DMS153 (cell line): ENCODE data around the gene RGS13.
"Not testable (repeated sequence)": the region's sequence is repeated elsewhere in the genome, so short reads cannot be mapped to it uniquely, and the experiment has no call there.

ENCODE experiments used
- DNase-seq: peaks from one replicate; lab custom pipeline; 2025; lab: John Stamatoyannopoulos, UW

Gene RGS13

GRCh38 chr1:192678099-192678498 lies 42.2 kb downstream of the RGS13 start:
- DNase-seq: no peak

GRCh38 chr1:192682335-192682734 lies 46.4 kb downstream of the RGS13 start:
- no peak for DNase-seq

- DNase-seq: not testable (repeated sequence)
Measured at GRCh38 chr1:192683081-192683480, 47.1 kb downstream of the RGS13 start.

GRCh38 chr1:192689459-192689858 lies 53.5 kb downstream of the RGS13 start:
- no peak for DNase-seq

GRCh38 chr1:192691041-192691440 lies 55.1 kb downstream of the RGS13 start:
- DNase-seq: no peak

GRCh38 chr1:192696082-192696481 lies 60.1 kb downstream of the RGS13 start:
- no peak for DNase-seq

GRCh38 chr1:192697771-192698170 lies 61.8 kb downstream of the RGS13 start:
- no peak for DNase-seq

GRCh38 chr1:192698731-192699130 lies 62.8 kb downstream of the RGS13 start:
- DNase-seq: no peak

- DNase-seq: no peak
Measured at GRCh38 chr1:192700834-192701271, 64.9 kb downstream of the RGS13 start.

- DNase-seq: no peak
Measured at GRCh38 chr1:192702212-192702902, 66.4 kb downstream of the RGS13 start.

- DNase-seq: no peak
Measured at GRCh38 chr1:192703283-192704206, 67.6 kb downstream of the RGS13 start.

- DNase-seq: no peak
Measured at GRCh38 chr1:192705510-192705909, 69.6 kb downstream of the RGS13 start.

GRCh38 chr1:192706936-192707335 lies 71.0 kb downstream of the RGS13 start:
- DNase-seq: no peak

GRCh38 chr1:192707978-192708547 lies 72.1 kb downstream of the RGS13 start:
- DNase-seq: peak; percentile 7

- DNase-seq: no peak
Measured at GRCh38 chr1:192709544-192709943, 73.6 kb downstream of the RGS13 start.
